Esophagus muscularis mucosa (tissue), 4 donors: ENCODE measurements around the gene MIGA1. TPM values are rescaled to one million over a fixed set of nuclear protein-coding genes. Genes with fewer than 3 reads are reported as not detected.
A peak's percentile ranks its signal among the peaks of the same experiment; 100 is the strongest.

Experiments used
- DNase-seq: peaks from one replicate; pipeline ENCODE4 v3.0.0-alpha.2; 2017; ENCODE audit errors: extremely low spot score
- H3K27ac ChIP-seq, 4 donors: fragments of 200-600 bp; sonication (generic); replicated peaks in 1 of 4; 1 replicate in 3 of 4; 2 replicates in 1 of 4; pipeline ENCODE4 v1.5.1; 2016 to 2019; ENCODE audit warnings: mild to moderate bottlenecking in 1 of 4
- H3K27me3 ChIP-seq, 4 donors: fragments of 200-600 bp; sonication (generic); one replicate each; pipeline versions ENCODE4 v1.5.1 to v1.6.0; 2016 to 2019
- H3K36me3 ChIP-seq, 4 donors: fragments of 200-600 bp; sonication (generic); one replicate each; pipeline ENCODE4 v1.5.1; 2016 to 2019
- H3K4me1 ChIP-seq, 4 donors: fragments of 200-600 bp; sonication (generic); one replicate each; pipeline ENCODE4 v1.5.1; 2016 to 2019
- H3K4me3 ChIP-seq, 4 donors: fragments of 200-600 bp; sonication (generic); 1 replicate in 2 of 4; 2 replicates in 2 of 4; pipeline ENCODE4 v1.5.1; 2016 to 2019; ENCODE audit warnings: mild to moderate bottlenecking in 4 of 4, moderate library complexity in 1 of 4
- H3K9me3 ChIP-seq, 4 donors: fragments of 200-600 bp; sonication (generic); 1 replicate in 3 of 4; 2 replicates in 1 of 4; pipeline ENCODE4 v1.5.1; 2016 to 2019
- CTCF ChIP-seq, 3 experiments: fragments of 200-600 bp in 2 of 3; fragments of 450-650 bp in 1 of 3; sonication (generic) in 2 of 3; IDR thresholded peaks; one replicate each; pipeline ENCODE4 v1.5.1; 2017 to 2019; ENCODE audit warnings: antibody characterized with exemption in 3 of 3, mild to moderate bottlenecking in 2 of 3, moderate library complexity in 1 of 3
- EP300 ChIP-seq: sonication (generic); formaldehyde crosslinking; IDR thresholded peaks from one replicate; pipeline ENCODE4 v1.6.1; 2017; ENCODE audit warnings: antibody characterized with exemption
- POLR2A ChIP-seq: fragments of 450-650 bp; IDR thresholded peaks from one replicate; pipeline ENCODE4 v1.6.1; 2017; ENCODE audit warnings: antibody characterized with exemption, moderate library complexity, mild to moderate bottlenecking, low read depth
- POLR2AphosphoS5 ChIP-seq, 2 donors: sonication (generic); formaldehyde crosslinking; IDR thresholded peaks; one replicate each; pipeline ENCODE4 v1.6.1; 2017; ENCODE audit warnings: antibody characterized with exemption in 2 of 2
- WGBS: methylation state at CpG from one replicate; pipeline ENCODE4 v1.1.5; 2018; 5-methylcytosine and 5-hydroxymethylcytosine counted together
- intact Hi-C: fragments of 100-400 bp; cut with DNase I; formaldehyde crosslinking; loops from one replicate; pipeline ENCODE4 v1.15.1; 2023
- total RNA-seq, 4 donors: library from RNA; depleted of rRNA; stranded (reverse); fragments of >200 nt; gene quantifications; one replicate each; pipeline versions ENCODE4 v1.1.0 to v1.2.1, GENCODE V29; 2016

Gene MIGA1
- total RNA-seq, 4 donors from 2014 or later, result 13.8 to 18.7 (median 16.1) TPM

GRCh38 chr1:77831566-77831965, 52.1 kb downstream of the MIGA1 start:
- WGBS, result 72% methylated on average over 4 of the region's 4 CpGs
- Histone ChIP-seq H3K36me3 (no peaks in the 10 kb centered on the region), H3K4me1 (peaks cover 41 to 87% (median 78%) of the 10 kb centered on the region in 4 donors), H3K4me3 (no peak overlapping the region), H3K27ac (peak overlapping the region; percentile 90 to 92 (median 90)), H3K27me3 (no peaks in the 10 kb centered on the region), H3K9me3 (no peaks in the 10 kb centered on the region)
- TF ChIP-seq CTCF (IDR thresholded peaks at IDR 0.05) (no peak), POLR2AphosphoS5 (IDR thresholded peaks at IDR 0.05) (no peak), EP300 (no peak), POLR2A (no peak)
- no peak for DNase-seq
- intact Hi-C loops, result no loop called here

GRCh38 chr1:77831976-77832711, 52.7 kb downstream of the MIGA1 start:
- DNase-seq, result no peak
- intact Hi-C loops, result loop anchor here (2.0 kb wide), 1 partner anchor 57 kb away; the partner anchor contains the start of gene NEXN
- peaks cover 41 to 85% (median 76%) of the 10 kb centered on the region in 4 donors for H3K4me1 ChIP-seq

GRCh38 chr1:77832901-77833300, 53.5 kb downstream of the MIGA1 start:
- intact Hi-C loops, result loop anchor here (2.0 kb wide), 1 partner anchor 56 kb away; the partner anchor contains the start of gene NEXN
- H3K27me3 ChIP-seq, result no peaks in the 10 kb centered on the region
- no peaks in the 10 kb centered on the region for H3K9me3 ChIP-seq
- peaks cover 41 to 91% (median 83%) of the 10 kb centered on the region in 4 donors for H3K4me1 ChIP-seq
- H3K27ac ChIP-seq, result peak overlapping the region; percentile 90 to 92 (median 90)
- H3K36me3 ChIP-seq, result no peaks in the 10 kb centered on the region
- H3K4me3 ChIP-seq, result no peak overlapping the region
- DNase-seq, result no peak
- TF ChIP-seq POLR2AphosphoS5 (IDR thresholded peaks at IDR 0.05) (peak; percentile 58 to 78), POLR2A (no peak), EP300 (peak; percentile 44)

More at GRCh38 chr1:77831976-77832711, 52.7 kb downstream of the MIGA1 start:
- Histone ChIP-seq H3K4me3 (no peak overlapping the region), H3K36me3 (no peaks in the 10 kb centered on the region), H3K27ac (peak overlapping the region; percentile 90 to 92 (median 90)), H3K9me3 (no peaks in the 10 kb centered on the region), H3K27me3 (no peaks in the 10 kb centered on the region)
- TF ChIP-seq POLR2AphosphoS5 (IDR thresholded peaks at IDR 0.05), result peak in 1 of 2 donors; percentile 57
- TF ChIP-seq CTCF (IDR thresholded peaks at IDR 0.05), result no peak
- TF ChIP-seq POLR2A, result no peak
- no peak for TF ChIP-seq EP300
- 20% methylated on average over 2 of the region's 2 CpGs for WGBS

- Histone ChIP-seq H3K36me3 (no peaks in the 10 kb centered on the region), H3K9me3 (no peaks in the 10 kb centered on the region), H3K27me3 (no peaks in the 10 kb centered on the region), H3K4me1 (peaks cover 41 to 96% (median 88%) of the 10 kb centered on the region in 4 donors), H3K4me3 (no peak overlapping the region), H3K27ac (peak overlapping the region; percentile 90 to 92 (median 90))
- DNase-seq, result no peak
- TF ChIP-seq EP300 (no peak), POLR2A (no peak), POLR2AphosphoS5 (IDR thresholded peaks at IDR 0.05) (no peak), CTCF (IDR thresholded peaks at IDR 0.05) (no peak)
- intact Hi-C loops, result loop anchor here (2.0 kb wide), 1 partner anchor 55 kb away; the partner anchor contains the start of gene NEXN
- WGBS, result 79% methylated on average over 3 of the region's 3 CpGs
Observed at GRCh38 chr1:77833521-77834100, 54.2 kb downstream of the MIGA1 start.

GRCh38 chr1:77834771-77835334, 55.4 kb downstream of the MIGA1 start:
- Histone ChIP-seq H3K4me1 (peaks cover 41 to 90% (median 82%) of the 10 kb centered on the region in 4 donors), H3K4me3 (no peak overlapping the region), H3K27me3 (no peaks in the 10 kb centered on the region), H3K9me3 (no peaks in the 10 kb centered on the region), H3K27ac (peak overlapping the region; percentile 90 to 92 (median 90)), H3K36me3 (peaks cover 0 to 6% (median 1%) of the 10 kb centered on the region in 4 donors)
- intact Hi-C loops, result no loop called here
- no peak for TF ChIP-seq EP300
- TF ChIP-seq CTCF (IDR thresholded peaks at IDR 0.05), result no peak
- TF ChIP-seq POLR2A, result peak; percentile 28
- peak; percentile 50 to 74 for TF ChIP-seq POLR2AphosphoS5 (IDR thresholded peaks at IDR 0.05)
- no peak for DNase-seq
- WGBS, result 31% methylated on average over 2 of the region's 2 CpGs
